ENCODE data around the gene TNFRSF9.
A peak's percentile ranks its signal among the peaks of the same experiment; 100 is the strongest.
"Not testable (repeated sequence)": the region's sequence is repeated elsewhere in the genome, so short reads cannot be mapped to it uniquely, and the experiment has no call there.

Gene TNFRSF9

DNA sequence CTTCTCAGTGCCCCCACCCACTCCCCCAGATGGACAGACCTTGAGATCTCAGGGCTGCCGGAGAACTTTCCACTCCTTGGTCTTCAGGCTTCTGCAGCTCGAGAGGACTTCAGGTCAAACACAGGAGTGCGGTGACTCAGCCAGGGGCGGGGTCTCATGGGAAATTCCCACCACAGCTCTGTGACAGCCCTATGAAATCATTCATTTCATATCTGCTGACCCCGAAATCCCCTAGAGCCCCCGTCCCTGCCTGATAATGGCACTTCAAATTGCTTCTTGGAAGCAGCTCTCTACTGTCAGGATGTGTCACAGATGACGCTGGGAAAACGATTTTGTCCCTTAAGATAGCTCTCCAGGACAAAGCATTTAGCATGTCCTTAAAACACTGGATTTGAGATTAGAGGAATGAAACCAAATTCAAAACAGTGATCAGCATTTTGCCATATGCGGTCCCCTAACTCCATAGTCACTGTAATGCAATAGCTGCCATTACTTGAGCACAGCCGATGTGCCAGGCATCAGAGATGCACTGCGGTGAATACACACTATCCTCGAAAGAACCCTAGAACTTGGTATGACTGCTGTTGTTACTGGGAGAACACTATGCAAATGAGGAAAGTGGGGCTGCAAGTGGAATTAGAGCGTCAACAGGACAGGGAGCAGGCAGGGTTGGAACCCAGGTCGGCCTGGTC is at the start of gene TNFRSF9:
Gene TNFRSF9 (minus strand): TSS at position 95 of the 692 bp plus-strand sequence. CDS start 845 bp downstream, outside the sequence.
- peak; percentile 63 for DNase-seq

DNA sequence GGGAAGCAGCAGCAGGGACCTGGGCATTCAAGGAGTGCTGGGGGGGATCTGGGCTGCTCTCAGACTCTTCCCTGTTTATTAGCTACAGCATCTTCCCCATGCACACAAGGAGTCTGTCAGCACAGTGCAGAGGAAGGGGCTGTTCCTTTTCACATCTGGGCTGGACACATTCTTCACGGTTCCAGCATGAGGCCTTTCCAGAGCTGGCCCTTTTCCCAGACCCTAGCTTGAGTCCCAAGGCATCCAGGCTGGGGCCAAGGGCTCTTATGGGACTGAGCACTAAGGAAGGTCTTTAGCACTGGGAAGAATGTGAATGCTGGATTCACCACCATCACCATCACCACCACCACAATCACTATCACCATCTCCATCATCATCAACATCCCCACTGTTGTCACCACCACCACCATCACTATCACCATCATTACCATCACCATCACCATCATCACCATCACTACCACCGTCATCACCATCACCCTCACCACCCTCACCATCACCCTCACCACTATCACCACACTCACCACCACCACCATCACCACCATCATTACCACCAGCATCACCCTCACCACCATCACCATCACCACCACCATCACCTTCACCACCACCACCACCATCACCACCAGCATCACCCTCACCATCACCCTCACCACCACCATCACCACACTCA is 49.3 kb upstream of the TNFRSF9 start:
- no peak for DNase-seq

DNA sequence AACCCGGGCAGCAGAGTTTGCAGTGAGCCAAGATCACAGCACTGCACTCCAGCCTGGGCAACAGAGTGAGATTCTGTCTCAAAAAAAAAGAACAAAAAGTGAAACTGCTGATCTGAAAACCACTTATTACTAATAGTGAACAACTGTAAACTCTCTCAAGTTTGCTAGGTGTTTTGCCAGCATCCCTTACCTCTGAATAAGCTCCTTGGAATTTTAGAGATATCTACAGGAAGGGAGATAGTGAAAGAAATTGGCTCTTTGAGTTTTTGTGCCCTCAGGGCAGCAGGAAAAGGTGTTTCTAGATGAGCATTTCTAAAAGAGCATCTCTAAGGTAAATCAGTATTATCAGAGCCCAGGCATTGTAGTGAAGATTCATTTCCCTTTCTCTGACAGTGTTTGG is 47.9 kb upstream of the TNFRSF9 start:
- DNase-seq: peak; percentile 9

DNA sequence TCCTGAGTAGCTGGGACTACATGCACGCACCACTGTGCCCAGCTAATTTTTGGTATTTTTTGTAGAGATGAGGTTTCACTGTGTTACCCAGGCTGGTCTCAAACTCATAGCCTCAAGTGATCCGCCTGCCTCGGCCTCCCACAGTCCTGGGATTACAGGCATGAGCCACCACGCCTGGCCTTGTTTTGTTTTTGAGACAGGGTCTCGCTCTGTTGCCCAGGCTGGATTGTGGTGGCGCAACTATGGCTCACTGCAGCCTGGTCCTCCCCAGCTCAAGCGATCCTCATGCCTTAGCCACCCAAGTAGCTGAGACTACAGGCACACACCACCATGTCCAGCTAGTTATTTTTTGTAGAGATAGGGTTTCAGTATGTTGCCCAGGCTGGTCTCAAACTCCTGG is 46.9 kb upstream of the TNFRSF9 start:
- DNase-seq: no peak

DNA sequence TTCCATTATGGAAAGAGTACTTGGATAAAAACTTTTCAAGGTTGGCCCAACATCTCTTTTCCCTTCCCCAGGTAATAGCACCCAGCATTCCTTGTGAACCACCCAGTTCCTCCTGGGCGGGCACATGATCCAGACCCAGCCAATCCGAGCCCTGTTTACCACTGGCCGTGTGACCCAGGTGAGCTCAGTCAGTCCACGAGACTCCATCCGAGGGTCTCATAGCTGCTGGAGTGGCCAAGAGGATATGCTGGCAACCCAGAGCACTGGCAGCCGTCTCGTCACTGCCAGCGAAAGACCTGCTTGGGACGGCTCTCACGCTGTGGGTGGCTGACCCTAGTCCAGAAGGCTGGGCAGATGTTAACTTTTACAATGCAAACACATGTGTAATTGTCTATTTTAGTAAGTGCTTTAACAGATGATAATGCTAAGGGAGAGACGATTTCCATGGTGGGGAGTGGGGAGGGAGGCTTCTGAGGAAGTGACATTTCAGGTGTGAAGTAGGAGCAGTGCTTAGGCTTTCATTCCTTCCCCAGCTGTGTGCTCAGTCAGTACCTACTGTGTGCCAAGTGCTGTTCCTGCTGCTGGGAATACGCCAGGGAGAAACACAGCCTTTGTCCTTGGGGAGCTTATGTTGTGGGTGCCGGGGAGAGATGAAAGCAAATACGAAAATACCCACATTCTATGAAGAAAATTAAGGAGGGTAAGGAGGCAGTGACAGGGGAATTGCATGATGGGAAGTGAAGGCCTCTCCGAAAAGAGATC is 45.4 kb upstream of the TNFRSF9 start:
- DNase-seq: no peak

DNA sequence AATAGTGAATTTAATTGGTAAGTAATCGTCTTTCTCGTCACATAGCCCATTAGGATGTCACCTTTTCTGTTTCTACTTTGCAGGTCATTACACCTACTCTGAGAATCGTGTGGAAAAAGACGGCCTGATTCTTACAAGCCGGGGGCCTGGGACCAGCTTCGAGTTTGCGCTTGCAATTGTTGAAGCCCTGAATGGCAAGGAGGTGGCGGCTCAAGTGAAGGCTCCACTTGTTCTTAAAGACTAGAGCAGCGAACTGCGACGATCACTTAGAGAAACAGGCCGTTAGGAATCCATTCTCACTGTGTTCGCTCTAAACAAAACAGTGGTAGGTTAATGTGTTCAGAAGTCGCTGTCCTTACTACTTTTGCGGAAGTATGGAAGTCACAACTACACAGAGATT is 44.2 kb upstream of the TNFRSF9 start:
- DNase-seq: no peak

DNA sequence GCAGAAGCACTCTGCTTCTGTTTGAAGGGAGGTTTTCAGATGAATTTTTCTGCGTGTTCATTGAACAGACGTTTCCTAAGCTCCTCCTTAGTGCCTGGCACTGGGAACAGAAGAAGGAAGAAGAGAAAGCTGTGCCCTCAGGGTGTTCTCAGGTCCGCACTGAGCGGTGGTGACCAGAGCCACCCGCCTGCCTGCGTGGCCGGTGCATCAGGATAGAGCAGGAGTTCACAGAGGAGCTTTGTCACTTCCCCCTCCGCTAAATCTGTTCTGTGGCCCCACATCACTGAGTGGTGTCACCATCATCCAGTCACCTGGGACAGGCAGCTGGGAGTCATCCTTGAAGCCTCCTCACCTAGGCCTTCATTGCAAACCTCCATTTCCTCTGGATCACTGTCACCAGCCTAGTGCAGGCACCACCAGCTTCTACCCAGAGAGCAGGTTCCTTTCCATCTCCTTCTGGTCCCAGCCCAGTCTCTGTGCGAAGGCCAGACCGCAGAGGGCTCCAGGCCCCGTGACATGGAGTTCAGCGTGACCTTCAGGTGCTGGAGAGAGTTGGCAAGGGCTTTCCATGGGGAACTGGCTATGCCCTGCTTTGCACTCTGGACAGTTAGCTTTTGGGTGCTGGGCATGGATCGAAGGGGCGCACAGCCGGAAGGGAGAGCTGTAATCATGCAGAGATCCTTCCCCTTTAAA is 42.6 kb upstream of the TNFRSF9 start:
- DNase-seq: no peak

DNA sequence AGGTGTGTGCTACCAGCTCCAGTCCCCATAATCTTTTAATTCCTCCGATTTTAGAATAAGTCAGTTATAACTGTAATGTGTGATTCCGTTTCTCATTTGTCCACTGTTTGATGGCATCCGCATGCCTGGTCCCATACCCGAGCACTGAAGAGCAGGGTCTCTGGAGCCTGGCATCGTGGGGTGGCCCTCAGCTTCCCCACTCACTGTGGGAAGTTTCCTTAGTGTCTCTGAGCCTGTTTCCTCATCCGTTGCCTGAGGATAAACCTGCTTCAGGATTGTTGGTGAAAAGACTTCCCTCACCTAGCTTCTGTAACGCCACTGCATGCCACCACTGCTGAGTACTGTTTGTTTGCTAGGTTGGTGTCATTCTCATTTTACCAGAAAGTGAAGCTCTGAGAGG is 40.3 kb upstream of the TNFRSF9 start:
- DNase-seq: no peak

DNA sequence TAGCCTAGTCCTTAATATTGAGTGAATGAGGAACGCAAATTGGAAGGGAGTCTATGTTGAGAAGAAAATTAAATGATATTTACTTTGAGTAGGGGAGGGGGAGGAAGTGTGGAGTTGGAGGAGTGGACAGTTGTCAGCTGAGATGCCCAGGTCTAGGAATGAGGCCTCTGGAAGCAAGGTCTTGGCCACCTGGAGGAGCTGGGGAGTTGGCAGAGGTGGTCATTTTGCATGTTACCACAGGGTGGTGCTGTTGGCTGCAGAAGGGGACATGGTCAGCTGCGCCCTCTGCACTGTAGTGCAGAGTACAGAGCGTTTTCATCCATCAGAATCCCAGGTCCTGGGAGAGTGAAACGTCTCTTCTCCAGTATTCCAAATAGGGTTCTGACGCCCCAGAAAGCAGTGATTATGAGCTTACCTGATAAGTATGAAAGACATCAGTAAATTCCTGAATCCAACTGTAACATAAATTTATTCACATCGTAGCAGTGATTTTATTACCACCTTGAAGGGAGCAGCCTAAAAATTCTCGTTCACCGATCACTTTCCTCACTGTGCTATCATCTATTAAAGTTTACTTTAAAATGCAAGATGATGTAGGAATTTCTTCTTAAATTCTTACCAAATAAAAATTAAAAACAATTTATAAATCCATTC is 34.7 kb upstream of the TNFRSF9 start:
- peak; percentile 90 for DNase-seq

DNA sequence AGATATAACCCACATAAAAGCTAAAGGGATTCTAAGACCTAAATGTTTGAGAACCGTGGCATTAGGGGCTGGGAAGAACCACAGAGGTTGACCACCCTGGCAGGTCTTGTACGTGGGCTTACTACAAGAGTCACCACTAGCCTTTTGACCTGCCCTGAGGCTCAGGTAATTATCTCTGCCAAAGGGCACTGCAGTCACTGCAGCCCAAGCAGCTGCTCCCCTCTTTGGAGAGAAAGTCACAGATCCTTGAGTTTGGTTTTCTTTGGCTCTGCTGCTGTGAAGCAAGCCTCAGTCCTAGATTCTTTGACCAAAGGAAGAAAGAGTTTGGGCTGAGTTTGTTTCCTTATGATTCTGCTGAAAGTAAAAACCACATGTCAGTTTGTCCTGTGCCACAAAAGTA is 32.4 kb upstream of the TNFRSF9 start:
- no peak for DNase-seq

DNA sequence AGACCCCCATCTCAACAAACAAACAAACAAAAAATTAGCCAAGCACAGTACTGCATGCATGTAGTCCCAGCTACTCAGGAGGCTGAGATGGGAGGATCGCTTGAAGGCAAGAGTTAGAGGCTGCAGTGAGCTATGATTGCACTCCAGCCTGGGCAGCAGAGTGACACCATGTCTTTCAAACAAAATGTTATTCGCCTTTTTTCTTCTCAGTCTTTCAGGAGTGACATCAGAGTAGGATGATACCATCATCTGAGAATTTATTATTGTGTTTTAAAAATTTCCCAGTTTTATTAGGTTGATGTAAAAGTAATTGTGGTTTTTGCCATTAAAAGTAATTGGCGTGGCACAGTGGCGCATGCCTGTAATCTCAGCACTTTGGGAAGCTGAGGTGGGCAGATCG is 31.6 kb upstream of the TNFRSF9 start:
- DNase-seq: no peak

DNA sequence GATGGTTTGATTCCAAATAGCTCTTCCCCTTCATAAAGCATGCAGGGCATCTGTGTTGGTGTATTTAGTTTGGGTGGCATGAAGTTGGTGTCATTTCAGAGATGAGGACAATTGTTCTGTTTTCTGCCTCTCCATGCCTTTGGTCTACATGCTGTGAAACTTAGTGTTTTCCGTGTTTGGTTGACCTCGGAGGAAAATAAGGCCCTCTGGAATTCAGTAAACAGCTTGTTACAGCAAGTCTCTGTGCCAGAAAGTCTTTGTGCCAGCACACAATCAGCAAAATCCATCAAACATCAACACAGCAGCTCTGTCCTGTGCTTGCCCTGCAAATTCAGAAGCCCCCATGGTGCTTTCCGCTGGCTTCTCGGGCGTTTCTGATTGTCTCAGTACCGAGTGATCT is 30.4 kb upstream of the TNFRSF9 start:
- DNase-seq: no peak

DNA sequence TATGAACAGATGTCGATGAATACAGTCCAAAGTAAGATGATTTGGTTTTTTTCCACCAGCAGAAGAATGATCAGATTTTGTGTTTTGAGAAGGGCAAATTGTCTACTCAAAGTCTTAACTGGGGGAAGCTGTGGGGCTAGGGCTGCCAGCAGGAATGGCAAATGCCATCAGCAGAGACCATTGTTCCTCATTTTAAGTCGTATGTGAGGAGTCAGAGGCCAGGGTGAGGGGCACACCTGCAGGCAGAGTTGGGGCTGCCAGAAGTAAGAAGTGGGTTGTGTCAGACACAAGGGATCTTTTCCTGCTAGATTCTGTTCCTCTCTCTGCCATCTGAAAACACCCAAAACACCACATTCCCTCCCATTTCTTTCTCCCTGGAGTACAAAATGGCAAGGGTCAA is 29.6 kb upstream of the TNFRSF9 start:
- no peak for DNase-seq

DNA sequence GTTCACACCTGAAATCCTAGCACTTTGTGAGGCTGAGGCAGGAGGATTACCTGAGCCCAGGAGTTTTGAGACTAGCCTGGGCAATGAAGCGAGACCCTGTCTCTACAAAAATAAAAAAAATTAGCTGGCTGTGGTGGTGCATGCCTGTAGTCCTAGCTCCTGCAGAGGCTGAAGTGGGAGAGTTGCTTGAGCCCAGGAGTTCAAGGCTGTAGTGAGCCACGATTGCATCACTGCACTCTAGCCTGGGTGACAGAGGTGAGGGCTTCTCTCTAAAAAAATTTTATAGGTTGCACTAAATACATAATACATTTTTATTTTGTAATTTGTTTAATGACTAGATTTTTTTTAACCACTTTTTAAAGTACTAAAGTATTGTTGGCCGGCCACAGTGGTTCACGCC is 27.0 kb upstream of the TNFRSF9 start:
- no peak for DNase-seq

DNA sequence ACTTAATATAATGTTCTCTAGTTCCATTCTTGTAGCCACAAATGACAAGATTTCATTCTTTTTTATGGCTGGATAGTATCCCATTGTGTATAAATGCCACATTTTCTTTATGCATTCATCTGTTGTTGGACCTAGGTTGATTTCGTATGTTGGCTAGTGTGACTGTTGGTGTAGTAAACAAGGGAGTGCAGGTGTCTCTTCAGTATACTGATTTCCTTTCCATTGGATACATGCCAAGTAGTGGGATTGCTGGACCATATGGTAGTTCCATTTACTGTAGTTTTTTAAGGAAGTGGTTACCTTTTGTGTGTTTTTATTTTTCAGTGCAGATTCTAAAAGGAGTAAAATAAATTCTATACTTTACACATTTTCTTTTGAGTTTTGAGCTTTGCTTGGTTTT is 26.6 kb upstream of the TNFRSF9 start:
- DNase-seq: no peak

DNA sequence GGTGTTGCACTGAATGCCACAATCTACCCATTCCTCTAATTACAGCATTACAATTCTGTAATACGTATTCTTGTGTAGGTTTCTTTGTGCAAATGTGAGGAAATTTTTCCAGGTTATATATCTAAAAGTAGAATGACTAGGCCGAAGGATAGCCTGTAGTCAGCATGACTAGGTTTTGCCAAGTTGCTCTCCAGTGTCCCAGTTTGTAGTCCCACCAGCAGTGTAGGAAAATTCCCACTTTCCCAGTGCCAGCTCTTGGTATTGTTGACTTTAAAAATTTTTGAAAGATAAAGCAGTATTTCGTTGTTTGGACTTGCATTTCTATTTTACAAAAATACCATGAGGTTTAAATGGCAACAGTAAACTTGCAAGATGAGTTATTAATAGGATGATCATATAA is 23.8 kb upstream of the TNFRSF9 start:
- no peak for DNase-seq

DNA sequence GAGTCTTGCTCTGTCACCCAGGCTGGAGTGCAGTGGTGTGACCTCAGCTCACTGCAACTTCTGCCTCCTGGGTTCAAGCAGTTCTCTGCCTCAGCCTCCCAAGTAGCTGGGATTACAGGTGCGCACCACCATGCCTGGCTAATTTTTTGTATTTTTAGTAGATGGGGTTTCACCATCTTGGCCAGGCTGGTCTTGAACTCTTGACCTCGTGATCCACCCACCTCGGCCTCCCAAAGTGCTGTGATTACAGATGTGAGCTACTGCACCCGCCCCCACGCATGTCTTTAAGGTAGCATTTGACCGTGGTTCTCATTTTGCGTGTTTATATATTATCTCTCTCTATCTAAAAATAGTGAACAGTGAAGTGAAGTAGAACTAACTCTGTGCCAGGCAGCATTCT is 23.2 kb upstream of the TNFRSF9 start:
- not testable (repeated sequence) for DNase-seq

DNA sequence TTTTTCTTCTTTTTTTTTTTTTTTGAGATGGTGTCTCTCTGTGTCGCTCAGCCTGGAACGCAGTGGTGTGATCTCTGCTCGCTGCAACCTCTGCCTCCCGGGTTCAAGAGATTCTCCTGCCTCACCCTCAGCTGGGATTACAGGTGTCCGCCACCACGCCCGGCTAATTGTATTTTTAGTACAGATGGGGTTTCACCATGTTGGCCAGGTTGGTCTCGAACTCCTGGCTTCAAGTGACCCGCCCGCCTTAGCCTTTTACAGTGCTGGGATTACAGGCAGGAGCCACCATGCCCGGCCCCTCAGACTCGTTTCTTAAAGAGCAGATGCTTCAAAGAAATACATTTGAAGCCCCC is 22.7 kb upstream of the TNFRSF9 start:
- not testable (repeated sequence) for DNase-seq

DNA sequence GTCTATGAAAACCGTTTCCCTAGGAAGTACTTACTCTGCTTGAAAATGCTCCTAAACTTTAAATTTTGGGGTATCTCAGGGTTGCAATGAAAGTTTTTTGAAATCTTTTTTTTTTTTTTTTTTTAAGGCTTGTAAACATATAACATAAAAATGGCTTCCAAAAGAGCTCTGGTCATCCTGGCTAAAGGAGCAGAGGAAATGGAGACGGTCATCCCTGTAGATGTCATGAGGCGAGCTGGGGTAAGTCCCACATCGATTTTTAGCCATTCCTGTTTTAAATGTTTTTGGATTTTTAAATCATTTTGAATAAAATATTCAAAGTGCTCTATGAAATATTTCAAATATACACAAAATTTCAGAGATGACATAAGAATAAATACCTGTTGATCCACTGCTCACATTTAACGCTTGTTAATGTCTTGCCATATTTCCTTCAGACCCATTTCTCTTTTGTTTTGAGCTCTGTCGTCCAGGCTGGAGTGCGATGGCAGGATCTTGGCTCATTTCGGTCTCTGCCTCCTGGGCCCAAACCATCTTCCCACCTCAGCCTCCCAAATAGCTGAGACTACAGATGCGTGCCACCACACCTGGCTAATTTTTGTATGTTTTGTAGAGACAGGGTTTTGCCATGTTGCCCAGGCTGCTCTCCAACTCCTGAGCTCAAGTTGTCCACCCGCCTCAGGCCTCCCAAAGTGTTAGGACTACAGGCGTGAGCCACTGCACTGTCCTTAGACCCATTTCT is 22.2 kb upstream of the TNFRSF9 start:
- no peak for DNase-seq

DNA sequence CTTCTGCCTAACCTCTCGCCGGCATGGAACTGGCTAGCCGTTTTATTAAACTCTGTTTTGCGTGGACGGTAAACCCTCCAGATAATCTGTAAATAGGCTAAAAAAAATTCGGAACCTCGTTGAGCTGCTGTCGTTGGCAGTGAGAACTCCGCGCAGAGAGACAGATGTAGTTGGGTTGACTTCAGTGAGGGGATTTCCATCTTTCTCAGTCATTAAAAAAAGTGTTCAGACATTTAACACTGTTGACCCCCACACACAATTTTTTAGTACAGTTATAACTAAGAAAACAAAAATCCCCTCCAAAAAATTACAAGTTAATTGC is 21.3 kb upstream of the TNFRSF9 start:
- DNase-seq: no peak

DNA sequence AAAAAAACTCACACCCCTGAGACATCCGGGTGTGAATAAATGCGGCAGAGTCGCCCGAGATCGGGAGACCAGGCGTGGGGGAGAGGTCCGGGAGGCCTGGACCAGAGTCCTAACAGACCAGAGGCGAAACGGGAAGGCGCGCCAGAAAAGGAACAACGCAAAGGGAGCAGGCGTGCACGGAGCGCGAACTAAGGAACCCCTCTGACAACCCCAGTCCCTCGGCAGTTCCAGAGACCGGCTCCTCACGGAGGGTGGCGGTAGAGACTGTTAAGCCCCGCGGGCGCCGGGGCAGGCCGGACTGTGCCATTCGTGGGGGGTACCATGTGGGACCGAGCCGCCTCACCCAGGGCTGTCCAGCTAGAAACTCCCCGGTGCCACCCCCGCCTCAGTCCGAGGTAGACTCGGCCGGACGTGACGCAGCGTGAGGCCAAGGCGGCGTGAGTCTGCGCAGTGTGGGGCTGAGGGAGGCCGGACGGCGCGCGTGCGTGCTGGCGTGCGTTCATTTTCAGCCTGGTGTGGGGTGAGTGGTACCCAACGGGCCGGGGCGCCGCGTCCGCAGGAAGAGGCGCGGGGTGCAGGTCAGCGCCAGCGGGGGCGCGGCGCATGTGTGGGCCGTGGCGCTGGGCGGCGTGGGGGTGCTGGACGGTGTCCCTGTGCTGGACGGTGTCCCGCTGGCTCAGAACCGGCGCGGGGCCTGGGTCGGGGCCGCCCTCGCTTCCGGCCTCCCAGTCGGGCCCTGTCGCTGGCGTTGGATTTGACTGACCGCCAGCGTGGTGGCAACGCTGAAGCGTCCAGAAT is 20.8 kb upstream of the TNFRSF9 start, which contains the start of gene PARK7:
Gene PARK7 (plus strand): TSS at position 496 of the 798 bp plus-strand sequence. CDS start 1,075 bp downstream, outside the sequence.
- DNase-seq: peak; percentile 98

DNA sequence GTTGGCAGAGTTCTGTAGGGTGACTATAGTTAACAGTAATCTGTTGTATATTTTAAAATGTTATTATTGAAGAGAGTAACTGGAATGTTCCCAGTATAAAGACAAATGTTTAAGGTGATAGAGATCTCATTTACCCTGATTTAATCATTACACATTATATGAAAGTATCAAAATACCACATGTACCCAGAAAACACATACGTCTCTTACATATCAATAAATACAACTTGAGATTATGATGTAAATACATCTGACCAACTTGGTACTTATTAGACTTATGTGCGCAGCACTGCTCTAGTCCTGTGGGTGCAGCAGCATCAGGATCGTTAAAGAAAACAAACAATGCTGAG is 20.2 kb upstream of the TNFRSF9 start:
- DNase-seq: no peak
